Measurements from ENCODE around the gene UBTD2. TPM values are rescaled to one million over a fixed set of nuclear protein-coding genes. Genes with fewer than 3 reads are reported as not detected.
"Not testable (repeated sequence)": the region's sequence is repeated elsewhere in the genome, so short reads cannot be mapped to it uniquely, and the experiment has no call there.

Gene UBTD2
- total RNA-seq, 1 experiment from 2014 or later = 22.7 TPM

DNA sequence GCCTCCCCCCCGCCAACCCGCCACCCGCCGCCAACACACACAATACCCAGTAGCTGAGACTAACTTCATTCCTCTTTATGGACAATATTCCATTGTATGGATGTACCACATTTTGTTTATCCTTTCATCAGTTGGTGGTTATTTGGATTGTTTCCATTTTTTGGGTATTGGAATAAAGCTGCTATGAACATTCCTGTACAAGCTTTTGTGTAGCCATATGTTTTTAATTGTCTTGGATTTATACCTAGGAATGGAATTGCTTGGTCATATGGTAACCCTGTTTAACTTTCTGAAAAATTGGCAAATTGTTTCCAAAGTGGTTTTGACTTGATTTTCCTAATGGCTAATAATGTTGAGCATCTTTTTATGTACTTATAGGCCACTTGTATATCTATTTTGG is 4.9 kb upstream of the UBTD2 start (continued):
- TF ChIP-seq, protein P1, sequence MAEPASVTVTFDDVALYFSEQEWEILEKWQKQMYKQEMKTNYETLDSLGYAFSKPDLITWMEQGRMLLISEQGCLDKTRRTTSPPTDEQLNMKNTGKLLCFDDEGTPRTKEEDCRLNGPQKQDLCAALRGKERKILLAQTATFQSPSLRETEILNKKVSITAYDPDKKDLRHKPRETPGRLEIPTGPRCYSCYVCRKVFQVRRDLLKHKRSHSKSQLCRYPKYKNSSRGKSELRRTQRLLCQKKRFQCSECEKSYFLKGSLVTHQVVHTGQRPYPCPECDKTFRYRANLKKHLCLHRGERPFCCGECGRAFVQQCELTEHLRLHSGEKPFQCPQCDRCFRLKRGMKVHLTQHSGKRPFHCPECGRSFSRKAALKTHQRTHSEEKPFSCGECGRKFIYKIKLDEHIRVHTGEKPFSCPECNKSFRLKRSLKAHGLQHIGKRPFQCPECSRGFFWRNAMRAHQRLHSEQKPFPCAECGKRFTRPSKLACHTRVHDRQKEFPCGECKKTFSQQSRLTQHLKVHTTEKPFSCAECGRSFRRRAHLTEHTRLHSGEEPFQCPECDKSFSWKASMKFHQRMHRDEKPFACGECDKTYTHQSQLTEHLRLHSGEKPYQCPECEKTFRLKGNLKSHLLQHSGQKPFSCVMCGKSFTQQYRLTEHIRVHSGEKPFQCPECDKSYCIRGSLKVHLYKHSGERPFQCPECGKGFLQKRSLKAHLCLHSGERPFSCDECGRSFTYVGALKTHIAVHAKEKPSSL (CRISPR knock-in tag; conservative IDR thresholded peaks at IDR 0.05) = no peak
- no peak for TF ChIP-seq JAZF1 (CRISPR knock-in tag; IDR thresholded peaks at IDR 0.05)
- TF ChIP-seq TEAD1 (CRISPR knock-in tag; IDR thresholded peaks at IDR 0.05) = no peak
- no peak for TF ChIP-seq ZNF263 (CRISPR knock-in tag; IDR thresholded peaks at IDR 0.05; ENCODE audit: low read depth)
- TF ChIP-seq, protein P2, sequence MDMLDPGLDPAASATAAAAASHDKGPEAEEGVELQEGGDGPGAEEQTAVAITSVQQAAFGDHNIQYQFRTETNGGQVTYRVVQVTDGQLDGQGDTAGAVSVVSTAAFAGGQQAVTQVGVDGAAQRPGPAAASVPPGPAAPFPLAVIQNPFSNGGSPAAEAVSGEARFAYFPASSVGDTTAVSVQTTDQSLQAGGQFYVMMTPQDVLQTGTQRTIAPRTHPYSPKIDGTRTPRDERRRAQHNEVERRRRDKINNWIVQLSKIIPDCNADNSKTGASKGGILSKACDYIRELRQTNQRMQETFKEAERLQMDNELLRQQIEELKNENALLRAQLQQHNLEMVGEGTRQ (CRISPR knock-in tag; IDR thresholded peaks at IDR 0.05) = no peak
- TF ChIP-seq RORB (CRISPR knock-in tag; IDR thresholded peaks at IDR 0.05) = no peak
- TF ChIP-seq, protein P3, sequence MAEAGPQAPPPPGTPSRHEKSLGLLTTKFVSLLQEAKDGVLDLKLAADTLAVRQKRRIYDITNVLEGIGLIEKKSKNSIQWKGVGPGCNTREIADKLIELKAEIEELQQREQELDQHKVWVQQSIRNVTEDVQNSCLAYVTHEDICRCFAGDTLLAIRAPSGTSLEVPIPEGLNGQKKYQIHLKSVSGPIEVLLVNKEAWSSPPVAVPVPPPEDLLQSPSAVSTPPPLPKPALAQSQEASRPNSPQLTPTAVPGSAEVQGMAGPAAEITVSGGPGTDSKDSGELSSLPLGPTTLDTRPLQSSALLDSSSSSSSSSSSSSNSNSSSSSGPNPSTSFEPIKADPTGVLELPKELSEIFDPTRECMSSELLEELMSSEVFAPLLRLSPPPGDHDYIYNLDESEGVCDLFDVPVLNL (CRISPR knock-in tag; IDR thresholded peaks at IDR 0.05; ENCODE audit: borderline replicate concordance, low read depth) = no peak

DNA sequence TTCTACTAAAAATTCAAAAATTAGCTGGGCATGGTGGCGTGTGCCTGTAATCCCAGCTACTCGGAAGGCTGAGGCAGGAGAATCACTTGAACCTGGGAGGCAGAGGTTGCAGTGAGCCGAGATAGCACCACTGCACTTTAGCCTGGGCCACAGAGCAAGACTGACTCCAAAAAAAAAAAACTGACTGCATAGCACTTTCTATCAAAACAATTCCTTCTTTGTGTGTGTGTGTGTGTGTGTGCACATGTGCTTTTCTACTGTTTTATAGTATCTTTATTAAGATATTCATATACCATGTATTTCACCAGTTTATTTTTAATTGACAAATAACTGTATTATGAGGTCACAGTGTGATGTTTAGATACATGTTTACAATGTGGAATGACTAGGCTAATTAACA is 3.6 kb upstream of the UBTD2 start:
- H3K27me3 Mint-ChIP-seq (ENCODE audit: low read depth); ATAC-seq; H3K9me3 Mint-ChIP-seq; H3K27ac Mint-ChIP-seq; POLR2A ChIA-PET; H3K36me3 Mint-ChIP-seq; DNase-seq (ENCODE audit: low spot score); H3K4me3 Mint-ChIP-seq: not testable (repeated sequence)
- peaks cover 17% of the 10 kb centered on the region for H3K4me1 Mint-ChIP-seq
- CTCF ChIA-PET = interaction anchor here (0.6 to 1.1 kb wide), 5 partner anchors 15 to 410 kb away, joined by 3 to 5 read pairs (median 4); no protein-coding TSS in a partner anchor

DNA sequence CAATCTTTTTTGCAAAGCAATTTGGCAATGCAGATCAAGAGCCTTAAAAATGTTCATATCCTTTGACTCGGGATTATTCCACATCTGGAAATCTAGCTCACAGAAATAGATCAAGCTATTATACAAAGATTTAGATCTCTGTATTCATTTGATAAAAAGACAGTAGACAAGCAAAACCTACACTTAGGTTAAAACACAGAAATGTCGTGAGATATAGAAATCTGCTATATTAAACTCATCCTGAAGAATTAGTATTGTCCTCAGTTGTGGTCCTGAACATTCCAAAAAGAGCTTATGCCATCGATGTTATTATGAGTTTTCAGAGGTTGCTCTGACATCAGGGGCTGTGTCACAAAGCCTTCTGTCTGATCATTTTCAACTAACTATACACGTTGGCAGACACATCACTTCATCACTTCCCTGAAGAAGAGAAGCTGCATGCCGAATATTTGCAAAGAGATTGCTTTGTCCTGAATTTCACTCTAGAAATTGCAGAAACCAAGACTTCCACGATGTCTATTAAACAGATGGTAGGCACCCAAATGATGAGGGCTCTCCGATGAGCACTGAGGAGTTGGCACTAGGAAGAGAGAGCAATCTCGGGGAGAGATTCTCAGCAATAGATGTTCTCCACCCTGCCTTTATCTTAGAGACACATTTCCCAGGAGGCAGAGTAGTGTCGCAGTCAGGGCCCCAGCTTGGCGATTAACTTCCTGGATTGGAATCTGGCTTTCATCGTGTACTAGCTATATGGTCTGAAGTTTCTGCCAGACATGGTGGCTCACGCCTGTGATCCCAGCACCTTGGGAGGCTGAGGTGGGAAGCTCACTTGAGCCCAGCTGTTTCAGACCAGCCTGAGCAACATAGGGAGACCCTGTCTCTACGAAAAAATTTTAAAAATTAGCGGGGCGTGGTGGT is 1.9 kb upstream of the UBTD2 start:
- Mint-ChIP-seq H3K9me3 (no peaks in the 10 kb centered on the region), H3K27ac (0 out of 2 replicates have a peak overlapping the region, but pooled peaks have one; percentile 32)
- no peak for ATAC-seq

DNA sequence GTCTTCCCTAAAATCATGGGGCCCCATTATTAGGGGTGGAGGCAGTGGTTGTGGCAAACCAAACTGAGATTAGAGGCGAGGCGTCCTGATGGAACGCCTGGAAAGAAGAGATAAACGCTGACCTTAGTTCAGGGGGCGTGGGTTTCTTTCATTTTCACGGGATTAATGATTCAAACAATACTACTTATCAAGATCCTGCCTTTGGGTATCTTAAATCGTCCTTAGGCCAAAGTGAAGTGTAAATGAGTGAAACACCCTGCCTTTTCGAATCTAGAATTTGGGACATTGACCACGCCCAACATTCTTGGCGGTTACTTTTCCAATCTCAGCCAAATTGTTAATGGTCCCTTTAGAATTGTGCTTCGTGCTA is 1.0 kb upstream of the UBTD2 start:
- DNase-seq (ENCODE audit: low spot score) (no peak), ATAC-seq (no peak)
- H3K4me1 Mint-ChIP-seq = peaks cover 32% of the 10 kb centered on the region
- H3K27ac Mint-ChIP-seq = peak overlapping the region; percentile 89; the same call in 1 of the 2 replicates
- ChIA-PET POLR2A (no interaction called here), CTCF (interaction anchor here (1.2 to 1.5 kb wide), 3 partner anchors 9 to 167 kb away, joined by 4 to 6 read pairs (median 5); no protein-coding TSS in a partner anchor)
- peaks cover 10% of the 10 kb centered on the region for H3K27me3 Mint-ChIP-seq (ENCODE audit: low read depth)
- no peaks in the 10 kb centered on the region for H3K9me3 Mint-ChIP-seq
- H3K4me3 Mint-ChIP-seq = peak overlapping the region; percentile 91
- no peaks in the 10 kb centered on the region for H3K36me3 Mint-ChIP-seq
- TF ChIP-seq, protein P4, sequence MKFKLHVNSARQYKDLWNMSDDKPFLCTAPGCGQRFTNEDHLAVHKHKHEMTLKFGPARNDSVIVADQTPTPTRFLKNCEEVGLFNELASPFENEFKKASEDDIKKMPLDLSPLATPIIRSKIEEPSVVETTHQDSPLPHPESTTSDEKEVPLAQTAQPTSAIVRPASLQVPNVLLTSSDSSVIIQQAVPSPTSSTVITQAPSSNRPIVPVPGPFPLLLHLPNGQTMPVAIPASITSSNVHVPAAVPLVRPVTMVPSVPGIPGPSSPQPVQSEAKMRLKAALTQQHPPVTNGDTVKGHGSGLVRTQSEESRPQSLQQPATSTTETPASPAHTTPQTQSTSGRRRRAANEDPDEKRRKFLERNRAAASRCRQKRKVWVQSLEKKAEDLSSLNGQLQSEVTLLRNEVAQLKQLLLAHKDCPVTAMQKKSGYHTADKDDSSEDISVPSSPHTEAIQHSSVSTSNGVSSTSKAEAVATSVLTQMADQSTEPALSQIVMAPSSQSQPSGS (CRISPR knock-in tag; IDR thresholded peaks at IDR 0.05; ENCODE audit: borderline replicate concordance, low read depth) = no peak
- TF ChIP-seq JUN (CRISPR knock-in tag; IDR thresholded peaks at IDR 0.05) (no peak), SMAD3 (CRISPR knock-in tag; IDR thresholded peaks at IDR 0.05; ENCODE audit: borderline replicate concordance) (no peak), GABPB1 (CRISPR knock-in tag; IDR thresholded peaks at IDR 0.05) (no peak)
- TF ChIP-seq, protein P5, sequence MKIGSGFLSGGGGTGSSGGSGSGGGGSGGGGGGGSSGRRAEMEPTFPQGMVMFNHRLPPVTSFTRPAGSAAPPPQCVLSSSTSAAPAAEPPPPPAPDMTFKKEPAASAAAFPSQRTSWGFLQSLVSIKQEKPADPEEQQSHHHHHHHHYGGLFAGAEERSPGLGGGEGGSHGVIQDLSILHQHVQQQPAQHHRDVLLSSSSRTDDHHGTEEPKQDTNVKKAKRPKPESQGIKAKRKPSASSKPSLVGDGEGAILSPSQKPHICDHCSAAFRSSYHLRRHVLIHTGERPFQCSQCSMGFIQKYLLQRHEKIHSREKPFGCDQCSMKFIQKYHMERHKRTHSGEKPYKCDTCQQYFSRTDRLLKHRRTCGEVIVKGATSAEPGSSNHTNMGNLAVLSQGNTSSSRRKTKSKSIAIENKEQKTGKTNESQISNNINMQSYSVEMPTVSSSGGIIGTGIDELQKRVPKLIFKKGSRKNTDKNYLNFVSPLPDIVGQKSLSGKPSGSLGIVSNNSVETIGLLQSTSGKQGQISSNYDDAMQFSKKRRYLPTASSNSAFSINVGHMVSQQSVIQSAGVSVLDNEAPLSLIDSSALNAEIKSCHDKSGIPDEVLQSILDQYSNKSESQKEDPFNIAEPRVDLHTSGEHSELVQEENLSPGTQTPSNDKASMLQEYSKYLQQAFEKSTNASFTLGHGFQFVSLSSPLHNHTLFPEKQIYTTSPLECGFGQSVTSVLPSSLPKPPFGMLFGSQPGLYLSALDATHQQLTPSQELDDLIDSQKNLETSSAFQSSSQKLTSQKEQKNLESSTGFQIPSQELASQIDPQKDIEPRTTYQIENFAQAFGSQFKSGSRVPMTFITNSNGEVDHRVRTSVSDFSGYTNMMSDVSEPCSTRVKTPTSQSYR (CRISPR knock-in tag; IDR thresholded peaks at IDR 0.05) = no peak

More for the DNA sequence above, 1.9 kb upstream of the UBTD2 start:
- peaks cover 10% of the 10 kb centered on the region for H3K27me3 Mint-ChIP-seq (ENCODE audit: low read depth)
- ChIA-PET POLR2A (no interaction called here), CTCF (interaction anchor here (1.2 to 1.5 kb wide), 3 partner anchors 8 to 166 kb away, joined by 4 to 6 read pairs (median 5); no protein-coding TSS in a partner anchor)
- no peak for DNase-seq (ENCODE audit: low spot score)
- TF ChIP-seq, protein P6, sequence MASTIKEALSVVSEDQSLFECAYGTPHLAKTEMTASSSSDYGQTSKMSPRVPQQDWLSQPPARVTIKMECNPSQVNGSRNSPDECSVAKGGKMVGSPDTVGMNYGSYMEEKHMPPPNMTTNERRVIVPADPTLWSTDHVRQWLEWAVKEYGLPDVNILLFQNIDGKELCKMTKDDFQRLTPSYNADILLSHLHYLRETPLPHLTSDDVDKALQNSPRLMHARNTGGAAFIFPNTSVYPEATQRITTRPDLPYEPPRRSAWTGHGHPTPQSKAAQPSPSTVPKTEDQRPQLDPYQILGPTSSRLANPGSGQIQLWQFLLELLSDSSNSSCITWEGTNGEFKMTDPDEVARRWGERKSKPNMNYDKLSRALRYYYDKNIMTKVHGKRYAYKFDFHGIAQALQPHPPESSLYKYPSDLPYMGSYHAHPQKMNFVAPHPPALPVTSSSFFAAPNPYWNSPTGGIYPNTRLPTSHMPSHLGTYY (CRISPR knock-in tag; IDR thresholded peaks at IDR 0.05) = no peak
- TF ChIP-seq, protein P7, sequence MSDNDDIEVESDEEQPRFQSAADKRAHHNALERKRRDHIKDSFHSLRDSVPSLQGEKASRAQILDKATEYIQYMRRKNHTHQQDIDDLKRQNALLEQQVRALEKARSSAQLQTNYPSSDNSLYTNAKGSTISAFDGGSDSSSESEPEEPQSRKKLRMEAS (CRISPR knock-in tag; IDR thresholded peaks at IDR 0.05) = no peak
- no peak for TF ChIP-seq ZNF396 (CRISPR knock-in tag; IDR thresholded peaks at IDR 0.05; ENCODE audit: borderline replicate concordance)
- H3K4me1 Mint-ChIP-seq = peaks cover 32% of the 10 kb centered on the region
- H3K36me3 Mint-ChIP-seq = no peaks in the 10 kb centered on the region
- peak overlapping the region; percentile 91 for H3K4me3 Mint-ChIP-seq

Data from WTC11 (cell line).